ENCODE data around the gene LBHD1. TPM values are rescaled to one million over a fixed set of nuclear protein-coding genes. Genes with fewer than 3 reads are reported as not detected.

LBHD1 gene
- total RNA-seq, 1 experiment from 2014 or later, result 16.1 TPM

GRCh38 chr11:62709247-62710000 lies 37.4 kb upstream of the LBHD1 start:
- Histone ChIP-seq H3K79me2 (ENCODE audit: low read depth) (peaks cover 12% of the 10 kb centered on the region), H3K9me3 (ENCODE audit: insufficient read depth, low read depth) (no peaks in the 10 kb centered on the region), H3F3A (ENCODE audit: insufficient read depth, low read depth) (peaks cover 69% of the 10 kb centered on the region), H3K36me3 (ENCODE audit: low read depth) (peaks cover 16% of the 10 kb centered on the region), H3K4me3 (peak overlapping the region; percentile 54), H4K20me1 (ENCODE audit: insufficient read depth) (no peaks in the 10 kb centered on the region), H3K27ac (peak overlapping the region; percentile 87), H3K4me1 (replicated peaks; ENCODE audit: insufficient read depth) (peaks cover 36% of the 10 kb centered on the region), H3K9me2 (ENCODE audit: insufficient read depth) (no peaks in the 10 kb centered on the region), H3K4me2 (peak overlapping the region; percentile 69), H2AFZ (peak overlapping the region; percentile 90), H3K27me3 (ENCODE audit: insufficient read depth, low read depth) (no peaks in the 10 kb centered on the region)
- no peak for TF ChIP-seq EZH2 (IDR thresholded peaks at IDR 0.05; ENCODE audit: low read depth)
- TF ChIP-seq, protein P1, sequence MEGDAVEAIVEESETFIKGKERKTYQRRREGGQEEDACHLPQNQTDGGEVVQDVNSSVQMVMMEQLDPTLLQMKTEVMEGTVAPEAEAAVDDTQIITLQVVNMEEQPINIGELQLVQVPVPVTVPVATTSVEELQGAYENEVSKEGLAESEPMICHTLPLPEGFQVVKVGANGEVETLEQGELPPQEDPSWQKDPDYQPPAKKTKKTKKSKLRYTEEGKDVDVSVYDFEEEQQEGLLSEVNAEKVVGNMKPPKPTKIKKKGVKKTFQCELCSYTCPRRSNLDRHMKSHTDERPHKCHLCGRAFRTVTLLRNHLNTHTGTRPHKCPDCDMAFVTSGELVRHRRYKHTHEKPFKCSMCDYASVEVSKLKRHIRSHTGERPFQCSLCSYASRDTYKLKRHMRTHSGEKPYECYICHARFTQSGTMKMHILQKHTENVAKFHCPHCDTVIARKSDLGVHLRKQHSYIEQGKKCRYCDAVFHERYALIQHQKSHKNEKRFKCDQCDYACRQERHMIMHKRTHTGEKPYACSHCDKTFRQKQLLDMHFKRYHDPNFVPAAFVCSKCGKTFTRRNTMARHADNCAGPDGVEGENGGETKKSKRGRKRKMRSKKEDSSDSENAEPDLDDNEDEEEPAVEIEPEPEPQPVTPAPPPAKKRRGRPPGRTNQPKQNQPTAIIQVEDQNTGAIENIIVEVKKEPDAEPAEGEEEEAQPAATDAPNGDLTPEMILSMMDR (conservative IDR thresholded peaks at IDR 0.05), result peak; percentile 29; the same call in 1 of the 2 replicates
- no TSS peak for BruUV-seq (replicated peaks)
- DNase-seq, result peak; percentile 94 to 95
- intact Hi-C loops (cut with micrococcal nuclease; ENCODE audit: unreplicated experiment), result loop anchor here (2.0 to 5.0 kb wide), 3 partner anchors 45 to 133 kb away; partner anchors contain the start of genes EML3, ROM1 and ZBTB3
- ChIA-PET POLR2A (ENCODE audit: unreplicated experiment) (interaction anchor here (0.5 to 0.8 kb wide), 5 partner anchors 30 to 118 kb away, joined by 3 to 10 read pairs (median 3); partner anchors contain the start of genes B3GAT3 and ZBTB3), CTCF (interaction anchor here (0.6 kb wide), 1 partner anchor 88 kb away, joined by 5 read pairs; no protein-coding TSS in a partner anchor)

DNA sequence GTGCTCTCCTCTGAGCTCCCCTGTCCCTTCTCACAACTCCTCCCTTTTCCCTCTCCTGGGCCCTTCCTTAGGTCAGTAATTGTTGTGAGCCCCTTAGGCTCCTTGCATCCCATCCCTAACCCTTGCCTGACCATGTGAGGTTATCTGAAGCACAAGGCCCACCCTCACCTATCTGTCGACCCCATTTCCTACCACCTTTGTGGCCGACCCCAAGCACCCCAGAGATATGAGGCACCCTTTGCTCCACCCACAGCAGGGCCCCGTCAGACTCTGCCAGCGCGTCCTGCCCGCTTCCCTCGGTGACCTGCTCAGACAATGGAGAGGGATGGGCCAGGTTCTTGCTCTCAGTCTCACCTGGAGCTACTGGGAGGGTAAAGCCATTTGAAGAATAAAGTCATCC lies 36.7 kb upstream of the LBHD1 start:
- Histone ChIP-seq H3K4me2 (peak overlapping the region; percentile 69), H4K20me1 (ENCODE audit: insufficient read depth) (no peaks in the 10 kb centered on the region), H3K79me2 (ENCODE audit: low read depth) (peaks cover 15% of the 10 kb centered on the region), H3F3A (ENCODE audit: insufficient read depth, low read depth) (peaks cover 65% of the 10 kb centered on the region), H3K36me3 (ENCODE audit: low read depth) (peaks cover 13% of the 10 kb centered on the region), H2AFZ (peak overlapping the region; percentile 66), H3K27ac (peak overlapping the region; percentile 87), H3K4me3 (peak overlapping the region; percentile 54), H3K9me3 (ENCODE audit: insufficient read depth, low read depth) (no peaks in the 10 kb centered on the region), H3K27me3 (ENCODE audit: insufficient read depth, low read depth) (no peaks in the 10 kb centered on the region), H3K9me2 (ENCODE audit: insufficient read depth) (no peaks in the 10 kb centered on the region), H3K4me1 (replicated peaks; ENCODE audit: insufficient read depth) (peaks cover 36% of the 10 kb centered on the region)
- ChIA-PET POLR2A (ENCODE audit: unreplicated experiment) (interaction anchor here (0.5 to 0.9 kb wide), 4 partner anchors 30 to 117 kb away, joined by 3 to 4 read pairs (median 3); partner anchors contain the start of genes C11orf98 and CSKMT), CTCF (interaction anchor here (0.6 to 0.9 kb wide), 2 partner anchors 15 to 45 kb away, joined by 3 to 4 read pairs; partner anchors contain the start of gene ZBTB3)
- intact Hi-C loops (cut with micrococcal nuclease; ENCODE audit: unreplicated experiment), result loop anchor here (2.0 to 5.0 kb wide), 3 partner anchors 46 to 134 kb away; partner anchors contain the start of genes EML3, ROM1 and ZBTB3
- no peak for TF ChIP-seq EZH2 (IDR thresholded peaks at IDR 0.05; ENCODE audit: low read depth)
- TF ChIP-seq, protein P1 (conservative IDR thresholded peaks at IDR 0.05), result no peak
- BruUV-seq (replicated peaks), result no TSS peak
- DNase-seq, result peak; percentile 45 to 66

DNA sequence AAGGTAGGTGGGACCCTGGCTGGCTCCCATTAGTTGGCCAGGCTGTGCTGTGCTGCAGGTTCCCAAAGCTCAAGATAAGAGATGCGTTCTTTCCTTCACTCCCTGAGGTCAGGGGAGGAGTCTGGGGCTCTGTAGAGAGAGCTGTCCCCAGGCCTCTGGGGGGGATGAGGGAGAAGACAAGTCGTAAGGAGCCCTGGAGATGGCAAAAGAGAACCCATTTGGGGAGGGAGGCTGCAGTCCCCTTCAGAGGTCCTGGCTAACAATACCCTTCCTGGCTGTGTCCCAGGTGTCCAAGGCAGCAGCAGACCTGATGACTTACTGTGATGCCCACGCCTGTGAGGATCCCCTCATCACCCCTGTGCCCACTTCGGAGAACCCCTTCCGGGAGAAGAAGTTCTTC lies 36.3 kb upstream of the LBHD1 start:
- CTCF ChIA-PET, result interaction anchor here (0.6 to 0.9 kb wide), 2 partner anchors 16 to 46 kb away, joined by 3 to 4 read pairs; partner anchors contain the start of gene ZBTB3
- H3K9me2 ChIP-seq (ENCODE audit: insufficient read depth), result no peaks in the 10 kb centered on the region
- H3K4me3 ChIP-seq, result peak overlapping the region; percentile 54
- POLR2A ChIA-PET (ENCODE audit: unreplicated experiment), result interaction anchor here (0.6 to 0.9 kb wide), 2 partner anchors 43 to 45 kb away, joined by 4 to 5 read pairs; partner anchors contain the start of genes C11orf98, CSKMT and ZBTB3
- H3K4me1 ChIP-seq (replicated peaks; ENCODE audit: insufficient read depth), result peaks cover 33% of the 10 kb centered on the region
- H3K4me2 ChIP-seq, result peak overlapping the region; percentile 69
- no peaks in the 10 kb centered on the region for H3K27me3 ChIP-seq (ENCODE audit: insufficient read depth, low read depth)
- peaks cover 61% of the 10 kb centered on the region for H3F3A ChIP-seq (ENCODE audit: insufficient read depth, low read depth)
- intact Hi-C loops (cut with micrococcal nuclease; ENCODE audit: unreplicated experiment), result loop anchor here (2.0 to 5.0 kb wide), 3 partner anchors 46 to 134 kb away; partner anchors contain the start of genes EML3, ROM1 and ZBTB3
- H4K20me1 ChIP-seq (ENCODE audit: insufficient read depth), result no peaks in the 10 kb centered on the region
- H2AFZ ChIP-seq, result peak overlapping the region; percentile 66; the same call in 1 of the 2 replicates
- no peaks in the 10 kb centered on the region for H3K9me3 ChIP-seq (ENCODE audit: insufficient read depth, low read depth)
- DNase-seq, result peak in 1 of 2 experiments; percentile 20
- H3K79me2 ChIP-seq (ENCODE audit: low read depth), result peaks cover 19% of the 10 kb centered on the region
- TF ChIP-seq, protein P1 (conservative IDR thresholded peaks at IDR 0.05), result no peak
- TF ChIP-seq EZH2 (IDR thresholded peaks at IDR 0.05; ENCODE audit: low read depth), result no peak
- peaks cover 13% of the 10 kb centered on the region for H3K36me3 ChIP-seq (ENCODE audit: low read depth)
- peak overlapping the region; percentile 87 for H3K27ac ChIP-seq
- no TSS peak for BruUV-seq (replicated peaks)
